HG02870 (cell line): ENCODE data around the gene INPP5A.

ENCODE experiments used
- ATAC-seq: cut with Tn5 transposase; IDR thresholded peaks from one replicate; pipeline ENCODE4 v1.9.1; 2021; ENCODE audit warnings: mild to moderate bottlenecking, moderate library complexity; ENCODE audit not compliant: unreplicated experiment

Gene INPP5A

GRCh38 chr10:132608511-132609195 lies 71.1 kb downstream of the INPP5A start:
- no peak for ATAC-seq

GRCh38 chr10:132609211-132609610 lies 71.6 kb downstream of the INPP5A start:
- no peak for ATAC-seq

GRCh38 chr10:132610071-132610701 lies 72.6 kb downstream of the INPP5A start:
- no peak for ATAC-seq

GRCh38 chr10:132611026-132611910 lies 73.7 kb downstream of the INPP5A start:
- ATAC-seq: no peak

GRCh38 chr10:132611986-132612385 lies 74.4 kb downstream of the INPP5A start:
- no peak for ATAC-seq

GRCh38 chr10:132612571-132613504 lies 75.3 kb downstream of the INPP5A start:
- no peak for ATAC-seq

- no peak for ATAC-seq
These were observed 76.2 kb downstream of the INPP5A start for GRCh38 chr10:132613566-132614348.

DNA sequence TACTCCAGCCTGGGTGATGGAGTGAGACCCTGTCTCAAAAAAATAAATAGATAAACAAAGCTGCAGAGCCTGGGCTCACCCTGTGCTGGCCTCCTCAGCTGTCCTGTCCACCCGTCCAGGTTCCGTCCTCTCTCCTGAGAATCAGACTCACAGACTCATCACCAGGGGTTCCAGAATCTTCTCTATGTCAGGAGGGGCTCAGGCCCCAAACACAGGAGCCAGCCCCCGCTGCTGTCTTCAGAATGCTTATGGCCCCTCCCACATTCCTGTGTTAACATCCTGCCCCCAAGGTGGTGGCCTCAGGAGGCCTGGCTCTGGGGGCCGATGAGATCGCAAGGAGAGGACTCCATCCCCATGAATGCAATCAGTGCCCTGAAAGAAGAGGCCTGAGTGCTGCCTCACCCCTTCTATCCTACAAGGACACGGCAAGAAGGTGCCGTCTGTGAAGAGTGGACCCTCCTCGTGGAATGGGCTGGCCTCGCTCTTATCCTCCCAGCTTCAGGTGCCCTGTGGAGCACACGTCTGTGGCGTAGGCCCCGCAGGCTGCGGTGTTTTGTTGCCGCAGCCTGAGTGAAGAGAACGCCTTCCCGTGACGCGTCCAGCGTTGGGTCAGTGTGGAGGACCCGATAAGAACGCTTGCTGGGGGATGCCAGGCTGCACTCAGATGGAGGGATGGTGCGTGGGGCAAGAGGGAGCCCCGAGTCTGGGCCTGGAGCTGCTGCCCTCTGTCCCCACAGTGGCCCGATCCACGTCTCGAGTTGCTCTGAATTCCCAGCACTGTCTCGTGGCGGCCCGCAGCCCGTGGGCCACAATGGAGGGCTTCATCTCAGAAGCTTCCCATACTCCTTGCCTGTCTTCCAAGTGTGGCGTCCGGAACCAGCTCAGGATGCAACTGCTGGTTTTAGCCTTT lies 77.1 kb downstream of the INPP5A start:
- ATAC-seq: no peak

GRCh38 chr10:132615341-132616169 lies 78.0 kb downstream of the INPP5A start:
- no peak for ATAC-seq

DNA sequence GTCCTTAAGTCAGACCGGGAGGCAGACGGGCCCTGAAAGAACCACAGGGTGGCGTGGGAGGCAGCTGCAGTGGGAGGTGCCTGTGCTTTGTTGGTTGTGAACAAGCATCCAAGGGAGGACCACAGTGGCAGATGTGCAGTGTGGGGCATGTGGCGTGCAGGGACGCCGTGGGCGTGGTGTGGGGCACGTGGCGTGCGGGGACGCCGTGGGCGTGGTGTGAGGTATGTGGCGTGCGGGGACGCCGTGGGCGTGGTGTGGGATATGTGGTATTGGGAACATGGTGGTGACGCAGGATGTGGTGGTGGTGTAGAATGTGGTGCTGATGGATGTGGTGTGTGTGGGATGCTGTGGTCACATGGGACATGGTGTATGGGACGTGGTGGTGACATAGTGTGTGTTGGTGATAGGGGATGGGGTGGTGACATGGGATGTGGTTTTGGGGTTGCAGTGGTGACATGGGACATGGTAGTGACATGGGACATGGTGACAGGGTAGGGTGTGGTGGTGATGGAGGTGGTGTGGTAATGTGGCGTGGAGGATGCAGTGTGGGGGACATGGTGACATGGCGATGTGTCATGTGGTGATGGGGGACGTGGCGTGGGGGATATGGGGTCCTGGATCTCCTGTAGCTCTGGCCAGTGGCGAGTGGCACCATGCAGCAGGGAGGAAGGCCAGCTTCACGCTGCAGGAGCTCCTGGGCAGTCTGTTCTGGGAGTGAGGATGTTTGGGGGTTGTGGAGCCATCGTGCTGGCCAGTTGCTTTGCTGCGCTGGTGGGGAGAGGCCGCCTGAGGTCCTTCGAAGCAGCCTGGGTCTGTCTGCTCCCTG lies 78.8 kb downstream of the INPP5A start:
- no peak for ATAC-seq

- ATAC-seq: no peak
These were observed 79.6 kb downstream of the INPP5A start for GRCh38 chr10:132616996-132617736.

DNA sequence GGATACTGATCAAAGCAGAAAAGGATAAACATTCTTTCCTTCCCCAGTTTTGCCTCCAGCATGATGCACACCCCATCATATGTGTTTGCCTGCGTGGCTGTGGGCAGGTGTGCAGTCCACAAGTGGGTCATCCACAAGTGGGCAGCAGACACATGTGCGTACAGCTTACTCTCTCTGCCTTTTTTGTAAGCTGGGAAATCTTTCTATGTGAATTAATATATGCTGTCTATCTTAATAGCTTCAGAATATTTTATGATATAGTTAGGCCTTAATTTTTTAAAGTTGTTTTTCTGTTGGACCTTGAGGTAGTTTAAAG lies 80.1 kb downstream of the INPP5A start:
- ATAC-seq: no peak

DNA sequence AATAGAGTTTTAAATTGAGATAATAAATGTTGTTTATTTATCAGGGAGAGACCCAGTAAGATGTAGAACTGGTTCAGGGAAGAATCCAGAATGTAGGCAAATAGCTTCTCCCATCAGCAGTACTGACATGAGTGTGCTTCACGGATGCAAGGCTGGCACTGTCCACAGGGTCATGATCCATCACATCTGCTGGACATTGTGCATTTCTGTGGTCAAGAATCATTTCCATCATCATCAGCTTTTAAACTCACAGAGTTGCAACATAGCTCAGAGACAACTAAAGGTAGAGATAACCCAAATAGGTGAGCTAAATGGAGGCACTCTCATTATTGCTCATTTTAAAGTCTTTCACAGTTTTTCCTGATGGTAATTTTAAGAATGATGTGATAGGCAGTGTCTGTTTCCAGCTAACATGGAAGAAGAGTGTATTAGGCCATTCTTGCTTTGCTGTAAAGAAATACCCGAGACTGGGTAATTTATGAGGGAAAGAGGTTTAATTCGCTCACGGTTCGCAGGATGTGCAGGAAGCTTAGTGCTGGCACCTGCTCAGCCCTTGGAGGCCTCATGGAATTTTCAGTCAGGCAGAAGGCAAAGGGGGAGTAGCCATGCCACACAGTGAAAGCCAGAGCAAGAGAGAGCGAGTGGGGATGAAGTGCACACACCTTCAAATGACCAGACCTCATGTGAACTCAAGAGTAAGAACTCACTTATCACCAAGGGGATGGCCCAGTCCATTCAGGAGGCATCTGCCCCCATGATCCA lies 80.8 kb downstream of the INPP5A start:
- ATAC-seq: no peak

DNA sequence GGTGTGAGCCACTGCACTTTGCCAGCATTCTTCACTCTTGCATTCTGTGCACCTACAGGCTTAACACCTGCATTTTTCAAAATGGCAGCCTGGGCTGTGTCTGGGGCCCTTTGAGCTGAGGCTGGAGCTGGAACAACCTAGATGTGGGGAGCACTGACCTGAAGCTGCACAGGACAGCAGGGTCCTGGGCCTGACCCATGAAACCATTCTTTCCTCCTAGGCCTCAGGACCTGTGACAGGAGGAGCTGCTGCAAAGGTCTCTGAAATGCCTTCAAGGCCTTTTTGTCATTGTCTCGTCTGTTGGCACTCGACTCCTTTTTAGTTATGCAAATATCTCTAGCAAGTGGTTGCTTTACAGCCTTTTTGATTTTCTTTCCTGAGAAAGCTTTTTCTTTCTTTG lies 82.3 kb downstream of the INPP5A start:
- ATAC-seq: no peak

GRCh38 chr10:132624061-132624846 lies 86.7 kb downstream of the INPP5A start:
- ATAC-seq: no peak
